ENCODE measurements around the gene TFF3. TPM values are rescaled to one million over a fixed set of nuclear protein-coding genes. Genes with fewer than 3 reads are reported as not detected.

TFF3 gene
- polyA plus RNA-seq, 1 donor from 2014 or later = not detected

DNA sequence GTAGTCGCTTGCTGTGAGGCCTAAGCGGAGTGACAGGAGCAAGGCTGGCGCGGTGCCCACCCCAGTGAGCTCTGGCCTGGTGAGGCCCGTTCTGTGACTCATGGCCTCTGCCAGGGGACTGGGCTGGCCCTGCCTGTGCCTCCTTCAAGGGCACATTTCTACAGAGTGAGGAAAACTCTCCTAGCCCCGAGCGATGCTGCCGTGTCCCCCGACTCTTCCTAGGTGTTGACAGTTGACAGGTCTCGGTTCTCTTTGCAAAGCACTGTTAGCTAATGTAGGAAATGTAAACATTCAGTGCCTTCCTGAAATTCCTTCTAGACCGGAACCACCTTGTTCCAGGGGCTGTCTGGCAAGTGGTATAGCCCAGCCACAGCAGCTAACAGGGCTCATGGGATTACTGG, 52.4 kb downstream of the TFF3 start:
- H3K4me2 ChIP-seq (ENCODE audit: low read length) = no peak overlapping the region
- TF ChIP-seq, protein P1, sequence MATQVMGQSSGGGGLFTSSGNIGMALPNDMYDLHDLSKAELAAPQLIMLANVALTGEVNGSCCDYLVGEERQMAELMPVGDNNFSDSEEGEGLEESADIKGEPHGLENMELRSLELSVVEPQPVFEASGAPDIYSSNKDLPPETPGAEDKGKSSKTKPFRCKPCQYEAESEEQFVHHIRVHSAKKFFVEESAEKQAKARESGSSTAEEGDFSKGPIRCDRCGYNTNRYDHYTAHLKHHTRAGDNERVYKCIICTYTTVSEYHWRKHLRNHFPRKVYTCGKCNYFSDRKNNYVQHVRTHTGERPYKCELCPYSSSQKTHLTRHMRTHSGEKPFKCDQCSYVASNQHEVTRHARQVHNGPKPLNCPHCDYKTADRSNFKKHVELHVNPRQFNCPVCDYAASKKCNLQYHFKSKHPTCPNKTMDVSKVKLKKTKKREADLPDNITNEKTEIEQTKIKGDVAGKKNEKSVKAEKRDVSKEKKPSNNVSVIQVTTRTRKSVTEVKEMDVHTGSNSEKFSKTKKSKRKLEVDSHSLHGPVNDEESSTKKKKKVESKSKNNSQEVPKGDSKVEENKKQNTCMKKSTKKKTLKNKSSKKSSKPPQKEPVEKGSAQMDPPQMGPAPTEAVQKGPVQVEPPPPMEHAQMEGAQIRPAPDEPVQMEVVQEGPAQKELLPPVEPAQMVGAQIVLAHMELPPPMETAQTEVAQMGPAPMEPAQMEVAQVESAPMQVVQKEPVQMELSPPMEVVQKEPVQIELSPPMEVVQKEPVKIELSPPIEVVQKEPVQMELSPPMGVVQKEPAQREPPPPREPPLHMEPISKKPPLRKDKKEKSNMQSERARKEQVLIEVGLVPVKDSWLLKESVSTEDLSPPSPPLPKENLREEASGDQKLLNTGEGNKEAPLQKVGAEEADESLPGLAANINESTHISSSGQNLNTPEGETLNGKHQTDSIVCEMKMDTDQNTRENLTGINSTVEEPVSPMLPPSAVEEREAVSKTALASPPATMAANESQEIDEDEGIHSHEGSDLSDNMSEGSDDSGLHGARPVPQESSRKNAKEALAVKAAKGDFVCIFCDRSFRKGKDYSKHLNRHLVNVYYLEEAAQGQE (IDR thresholded peaks at IDR 0.05; ENCODE audit: borderline replicate concordance) = no peak
- TF ChIP-seq EP300 (conservative IDR thresholded peaks at IDR 0.05; ENCODE audit: poor library complexity, severe bottlenecking) = no peak
- TF ChIP-seq TAF1 (IDR thresholded peaks at IDR 0.05; ENCODE audit: low read depth) = no peak
- no peak for TF ChIP-seq SMC3 (conservative IDR thresholded peaks at IDR 0.05; ENCODE audit: poor library complexity)
- no peak for TF ChIP-seq MXI1 (conservative IDR thresholded peaks at IDR 0.05; ENCODE audit: poor library complexity, severe bottlenecking)
- TF ChIP-seq POLR2AphosphoS5 (IDR thresholded peaks at IDR 0.05) = no peak
- TF ChIP-seq, protein P2, sequence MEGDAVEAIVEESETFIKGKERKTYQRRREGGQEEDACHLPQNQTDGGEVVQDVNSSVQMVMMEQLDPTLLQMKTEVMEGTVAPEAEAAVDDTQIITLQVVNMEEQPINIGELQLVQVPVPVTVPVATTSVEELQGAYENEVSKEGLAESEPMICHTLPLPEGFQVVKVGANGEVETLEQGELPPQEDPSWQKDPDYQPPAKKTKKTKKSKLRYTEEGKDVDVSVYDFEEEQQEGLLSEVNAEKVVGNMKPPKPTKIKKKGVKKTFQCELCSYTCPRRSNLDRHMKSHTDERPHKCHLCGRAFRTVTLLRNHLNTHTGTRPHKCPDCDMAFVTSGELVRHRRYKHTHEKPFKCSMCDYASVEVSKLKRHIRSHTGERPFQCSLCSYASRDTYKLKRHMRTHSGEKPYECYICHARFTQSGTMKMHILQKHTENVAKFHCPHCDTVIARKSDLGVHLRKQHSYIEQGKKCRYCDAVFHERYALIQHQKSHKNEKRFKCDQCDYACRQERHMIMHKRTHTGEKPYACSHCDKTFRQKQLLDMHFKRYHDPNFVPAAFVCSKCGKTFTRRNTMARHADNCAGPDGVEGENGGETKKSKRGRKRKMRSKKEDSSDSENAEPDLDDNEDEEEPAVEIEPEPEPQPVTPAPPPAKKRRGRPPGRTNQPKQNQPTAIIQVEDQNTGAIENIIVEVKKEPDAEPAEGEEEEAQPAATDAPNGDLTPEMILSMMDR (IDR thresholded peaks at IDR 0.05; ENCODE audit: poor library complexity, severe bottlenecking) = no peak
- TF ChIP-seq EZH2 (IDR thresholded peaks at IDR 0.05; ENCODE audit: borderline replicate concordance, insufficient read depth, low read length, poor library complexity, severe bottlenecking) = no peak
- no peak for TF ChIP-seq RAD21 (conservative IDR thresholded peaks at IDR 0.05)
- no peaks in the 10 kb centered on the region for H3K9me3 ChIP-seq (ENCODE audit: low read length)
- H3F3A ChIP-seq (ENCODE audit: insufficient read depth, low read length, poor library complexity, severe bottlenecking) = no peaks in the 10 kb centered on the region
- no peak overlapping the region for H2AFZ ChIP-seq (ENCODE audit: low read depth, low read length)
- H3K27me3 ChIP-seq (ENCODE audit: insufficient read depth, low read depth, low read length) = no peaks in the 10 kb centered on the region
- no peak overlapping the region for H3K27ac ChIP-seq (ENCODE audit: low read length)
- no peaks in the 10 kb centered on the region for H3K9me2 ChIP-seq (ENCODE audit: insufficient read depth, low read length)
- H3K79me2 ChIP-seq (replicated peaks; ENCODE audit: insufficient read depth, low read length) = no peaks in the 10 kb centered on the region
- no peaks in the 10 kb centered on the region for H3K36me3 ChIP-seq (ENCODE audit: insufficient read depth, low read length)
- no peak overlapping the region for H3K4me3 ChIP-seq (ENCODE audit: low read length)
- no peak overlapping the region for H3K9ac ChIP-seq (ENCODE audit: low read length)
- H4K20me1 ChIP-seq (ENCODE audit: insufficient read depth) = no peaks in the 10 kb centered on the region

DNA sequence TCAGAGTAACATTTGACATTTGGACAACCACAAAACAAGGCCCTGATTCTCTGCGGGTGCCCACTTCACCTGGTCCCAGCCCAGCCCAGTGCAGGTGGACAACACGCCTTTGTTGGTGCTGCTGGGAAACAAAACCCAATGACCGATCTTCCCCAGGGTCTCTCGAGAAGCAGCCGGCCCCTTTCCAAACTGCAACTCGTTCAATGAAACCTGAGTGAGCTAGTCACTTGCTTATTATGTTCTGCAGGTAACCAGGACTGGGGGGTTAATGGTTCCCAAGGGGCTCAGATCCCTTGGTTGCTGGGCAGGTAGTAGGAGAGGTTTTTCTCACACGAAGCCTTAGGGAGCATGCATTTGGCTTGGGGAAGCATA, 53.4 kb downstream of the TFF3 start:
- H3K79me2 ChIP-seq (replicated peaks; ENCODE audit: insufficient read depth, low read length) = no peaks in the 10 kb centered on the region
- no peak overlapping the region for H3K4me3 ChIP-seq (ENCODE audit: low read length)
- H3K9me2 ChIP-seq (ENCODE audit: insufficient read depth, low read length) = no peaks in the 10 kb centered on the region
- no peaks in the 10 kb centered on the region for H4K20me1 ChIP-seq (ENCODE audit: insufficient read depth)
- no peak for TF ChIP-seq EZH2 (IDR thresholded peaks at IDR 0.05; ENCODE audit: borderline replicate concordance, insufficient read depth, low read length, poor library complexity, severe bottlenecking)
- no peak for TF ChIP-seq POLR2AphosphoS5 (IDR thresholded peaks at IDR 0.05)
- TF ChIP-seq, protein P2 (IDR thresholded peaks at IDR 0.05; ENCODE audit: poor library complexity, severe bottlenecking) = no peak
- no peaks in the 10 kb centered on the region for H3K27me3 ChIP-seq (ENCODE audit: insufficient read depth, low read depth, low read length)
- H3K27ac ChIP-seq (ENCODE audit: low read length) = no peak overlapping the region
- H2AFZ ChIP-seq (ENCODE audit: low read depth, low read length) = no peak overlapping the region
- H3K4me2 ChIP-seq (ENCODE audit: low read length) = no peak overlapping the region
- H3K36me3 ChIP-seq (ENCODE audit: insufficient read depth, low read length) = no peaks in the 10 kb centered on the region
- no peaks in the 10 kb centered on the region for H3K9me3 ChIP-seq (ENCODE audit: low read length)
- no peak overlapping the region for H3K9ac ChIP-seq (ENCODE audit: low read length)
- H3F3A ChIP-seq (ENCODE audit: insufficient read depth, low read length, poor library complexity, severe bottlenecking) = no peaks in the 10 kb centered on the region

Other genes with a start within 250 kb of the TFF3 start
- gene UMODL1, start 244.1 kb downstream of the TFF3 start, polyA plus RNA-seq = 0.11 TPM in 1 of 2 replicates, not detected in the other
- gene ABCG1, start 96.3 kb downstream of the TFF3 start, polyA plus RNA-seq = 14.2 and 17.1 TPM in 2 replicates
- gene TFF2, start 35.6 kb upstream of the TFF3 start, polyA plus RNA-seq = not detected in 2 replicates
- not detected in 2 replicates for gene TFF1, start 51.1 kb upstream of the TFF3 start, polyA plus RNA-seq
- gene TMPRSS3, start 80.6 kb upstream of the TFF3 start, polyA plus RNA-seq = 0.12 TPM in 1 of 2 replicates, not detected in the other
- gene UBASH3A, start 88.5 kb upstream of the TFF3 start, polyA plus RNA-seq = not detected in 2 replicates
- 0.58 and 1.3 TPM in 2 replicates for gene RSPH1, start 180.8 kb upstream of the TFF3 start, polyA plus RNA-seq
- 60.7 and 64.4 TPM in 2 replicates for gene SLC37A1, start 198.4 kb upstream of the TFF3 start, polyA plus RNA-seq

Data from neural cell (in vitro differentiated cells).